OCI-M2 (cell line): ENCODE measurements around the gene PRR30.
"Not testable (repeated sequence)": the region's sequence is repeated elsewhere in the genome, so short reads cannot be mapped to it uniquely, and the experiment has no call there.

ENCODE experiments used
- DNase-seq: peaks from one replicate; lab custom pipeline; 2025; ENCODE audit not compliant: unreplicated experiment; lab: John Stamatoyannopoulos, UW

PRR30 gene

GRCh38 chr2:27139310-27139709, at the start of gene PRR30:
PRR30 (minus strand) TSS chr2:27139410; CDS start chr2:27138329, 1,081 bp downstream.
- DNase-seq: no peak

- no peak for DNase-seq
Observed at GRCh38 chr2:27186613-27187345, 47.6 kb upstream of the PRR30 start.

GRCh38 chr2:27185331-27186026, 46.3 kb upstream of the PRR30 start:
- no peak for DNase-seq

GRCh38 chr2:27184115-27184514, 44.9 kb upstream of the PRR30 start:
- DNase-seq: no peak

- no peak for DNase-seq
Observed at GRCh38 chr2:27182346-27182745, 43.1 kb upstream of the PRR30 start.

GRCh38 chr2:27179344-27180000, 40.3 kb upstream of the PRR30 start:
- no peak for DNase-seq

GRCh38 chr2:27178469-27178868, 39.3 kb upstream of the PRR30 start:
- DNase-seq: no peak

GRCh38 chr2:27177441-27178351, 38.5 kb upstream of the PRR30 start:
- DNase-seq: no peak

GRCh38 chr2:27175781-27176180, 36.6 kb upstream of the PRR30 start:
- not testable (repeated sequence) for DNase-seq

GRCh38 chr2:27175330-27175729, 36.1 kb upstream of the PRR30 start:
- no peak for DNase-seq

- no peak for DNase-seq
Observed at GRCh38 chr2:27174638-27175037, 35.4 kb upstream of the PRR30 start.

GRCh38 chr2:27171351-27171848, 32.2 kb upstream of the PRR30 start:
- DNase-seq: no peak

GRCh38 chr2:27170581-27171337, 31.5 kb upstream of the PRR30 start:
- no peak for DNase-seq

GRCh38 chr2:27164960-27165763, 26.0 kb upstream of the PRR30 start:
- no peak for DNase-seq

- no peak for DNase-seq
Observed at GRCh38 chr2:27162151-27163121, 23.2 kb upstream of the PRR30 start.

- DNase-seq: no peak
Observed at GRCh38 chr2:27160191-27160590, 21.0 kb upstream of the PRR30 start.

- DNase-seq: no peak
Observed at GRCh38 chr2:27159271-27159670, 20.1 kb upstream of the PRR30 start.

GRCh38 chr2:27158468-27158867, 19.3 kb upstream of the PRR30 start:
- no peak for DNase-seq
